SJCRH30 (cell line): ENCODE results near the gene N4BP2L2. TPM values are rescaled to one million over a fixed set of nuclear protein-coding genes. Genes with fewer than 3 reads are reported as not detected.

ENCODE experiments used
- DNase-seq, 2 experiments: peaks; one replicate each; pipeline ENCODE4 v3.0.0-alpha.2; 2015 to 2020
- H3K27ac ChIP-seq: fragments of 250-450 bp; sonication (Bioruptor Pico); 2 replicates; pipeline ENCODE4 v1.5.1; 2020; ENCODE audit warnings: mild to moderate bottlenecking, moderate library complexity
- H3K27me3 ChIP-seq: fragments of 250-450 bp; sonication (Bioruptor Pico); 2 replicates; pipeline ENCODE4 v1.5.1; 2020; ENCODE audit warnings: mild to moderate bottlenecking, moderate library complexity
- H3K36me3 ChIP-seq: fragments of 250-450 bp; sonication (Bioruptor Pico); 2 replicates; pipeline ENCODE4 v1.5.1; 2020; ENCODE audit warnings: mild to moderate bottlenecking, moderate library complexity
- H3K4me1 ChIP-seq: fragments of 250-450 bp; sonication (Bioruptor Pico); 2 replicates; pipeline ENCODE4 v1.5.1; 2020; ENCODE audit warnings: mild to moderate bottlenecking, moderate library complexity
- H3K4me3 ChIP-seq: fragments of 250-450 bp; sonication (Bioruptor Pico); 2 replicates; pipeline ENCODE4 v1.5.1; 2020; ENCODE audit warnings: mild to moderate bottlenecking, moderate library complexity
- H3K9me3 ChIP-seq: fragments of 250-450 bp; sonication (Bioruptor Pico); replicated peaks from 2 replicates; pipeline ENCODE4 v1.5.1; 2020; ENCODE audit warnings: mild to moderate bottlenecking, moderate library complexity
- total RNA-seq: library from RNA; depleted of rRNA; stranded (reverse); fragments of >200 nt; shearing (Covaris generic); gene quantifications from 2 replicates; pipeline ENCODE4 v1.2.3, GENCODE V29; 2014; rRNA removed

N4BP2L2 gene
- total RNA-seq, 1 experiment from 2014 or later, result 134 TPM

DNA sequence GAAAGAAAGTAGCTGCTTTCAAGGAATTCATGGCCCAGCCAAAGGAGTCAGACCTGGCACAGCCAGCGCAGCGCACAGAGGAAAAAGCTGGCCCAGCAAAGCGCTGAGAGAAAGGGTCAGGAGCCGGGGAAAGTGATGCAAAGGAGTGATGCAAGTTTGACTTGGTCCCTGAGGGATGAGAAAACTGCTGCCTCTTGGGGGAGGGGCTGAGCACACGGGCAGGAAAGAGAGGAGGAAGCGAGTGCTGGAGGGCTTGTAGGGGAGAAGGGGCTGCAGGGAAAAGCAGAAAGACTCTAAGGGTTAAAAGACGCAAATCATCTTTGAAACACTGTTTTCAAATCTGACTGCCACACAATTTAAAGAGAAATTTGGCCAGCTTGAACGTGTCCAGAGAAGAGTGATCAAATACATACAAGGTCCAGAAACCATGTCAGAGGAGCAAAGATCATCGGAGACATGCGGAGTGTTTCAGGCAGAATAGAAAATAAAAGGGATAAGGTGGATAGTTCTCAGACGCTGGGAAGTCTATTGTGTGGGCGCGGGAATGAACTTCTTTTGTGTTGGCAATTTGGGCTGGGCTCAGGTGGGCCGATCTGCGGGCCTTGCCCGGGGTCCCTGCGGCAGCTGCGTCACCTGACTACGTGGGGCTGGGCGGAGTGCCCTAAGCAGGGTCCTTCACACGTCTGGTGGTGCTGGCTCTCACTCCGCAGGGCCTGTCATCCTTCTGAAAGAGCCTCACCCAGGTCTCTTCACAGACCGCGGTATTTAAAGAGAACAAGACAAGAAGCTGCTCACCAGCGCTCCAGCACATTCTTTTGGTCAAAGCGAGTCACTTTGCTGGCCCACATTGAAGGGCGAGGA, 128.8 kb downstream of the N4BP2L2 start:
- no peak overlapping the region for H3K4me3 ChIP-seq
- no peaks in the 10 kb centered on the region for H3K9me3 ChIP-seq
- H3K4me1 ChIP-seq, result no peaks in the 10 kb centered on the region
- no peak for DNase-seq
- no peak overlapping the region for H3K27ac ChIP-seq
- H3K36me3 ChIP-seq, result no peaks in the 10 kb centered on the region
- H3K27me3 ChIP-seq, result no peaks in the 10 kb centered on the region

DNA sequence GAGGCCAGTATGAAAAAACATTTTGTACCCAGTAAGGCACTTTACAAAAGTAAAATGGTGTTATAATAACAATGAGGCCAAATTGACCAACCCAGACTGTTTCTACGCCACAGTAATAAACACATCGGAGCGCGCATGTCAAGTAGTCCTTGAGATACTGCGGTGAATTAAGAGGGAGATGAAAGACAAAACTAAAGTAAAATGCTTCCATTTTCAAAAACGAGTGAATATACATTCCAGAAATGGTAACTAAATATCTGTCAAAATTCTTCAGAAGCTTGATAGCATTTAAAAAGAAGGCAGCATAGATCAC, 129.6 kb downstream of the N4BP2L2 start:
- Histone ChIP-seq H3K36me3 (no peaks in the 10 kb centered on the region), H3K27ac (no peak overlapping the region), H3K4me3 (no peak overlapping the region), H3K27me3 (no peaks in the 10 kb centered on the region), H3K9me3 (no peaks in the 10 kb centered on the region), H3K4me1 (no peaks in the 10 kb centered on the region)
- DNase-seq, result no peak

DNA sequence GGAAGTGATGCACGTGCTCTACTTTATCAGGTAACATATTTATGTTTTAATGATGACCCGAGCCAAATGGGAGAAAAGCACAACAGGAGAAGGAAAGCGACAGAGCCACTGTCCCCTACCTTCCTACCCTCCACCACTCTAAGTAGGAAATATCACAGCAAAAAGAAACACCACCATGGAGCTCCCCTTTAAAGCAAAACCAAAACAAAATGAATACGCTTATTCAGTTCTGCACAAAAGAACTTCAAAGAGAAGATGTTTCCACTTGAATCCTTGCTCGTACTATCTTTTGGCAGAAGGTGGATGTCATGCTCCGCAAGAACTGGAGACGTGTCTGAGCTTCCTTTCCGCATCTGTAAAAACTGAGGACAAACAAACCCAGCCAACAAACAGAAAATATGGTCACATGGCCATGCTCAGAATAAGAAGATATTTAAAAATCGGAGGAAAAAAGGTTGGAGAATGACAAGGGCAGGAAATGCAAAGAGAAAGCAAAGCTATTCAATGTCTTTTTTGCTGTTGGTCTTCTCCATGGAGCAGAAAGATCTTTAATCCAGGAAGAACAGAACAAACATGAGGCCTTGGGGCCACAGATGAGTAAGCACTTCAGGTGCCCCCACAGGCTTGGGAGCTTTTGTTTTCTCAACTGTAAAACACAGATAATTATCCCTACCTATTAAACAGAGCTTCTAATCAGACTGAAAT, 130.1 kb downstream of the N4BP2L2 start:
- Histone ChIP-seq H3K4me3 (no peak overlapping the region), H3K4me1 (no peaks in the 10 kb centered on the region), H3K27ac (no peak overlapping the region), H3K27me3 (no peaks in the 10 kb centered on the region), H3K36me3 (no peaks in the 10 kb centered on the region), H3K9me3 (no peaks in the 10 kb centered on the region)
- DNase-seq, result no peak

DNA sequence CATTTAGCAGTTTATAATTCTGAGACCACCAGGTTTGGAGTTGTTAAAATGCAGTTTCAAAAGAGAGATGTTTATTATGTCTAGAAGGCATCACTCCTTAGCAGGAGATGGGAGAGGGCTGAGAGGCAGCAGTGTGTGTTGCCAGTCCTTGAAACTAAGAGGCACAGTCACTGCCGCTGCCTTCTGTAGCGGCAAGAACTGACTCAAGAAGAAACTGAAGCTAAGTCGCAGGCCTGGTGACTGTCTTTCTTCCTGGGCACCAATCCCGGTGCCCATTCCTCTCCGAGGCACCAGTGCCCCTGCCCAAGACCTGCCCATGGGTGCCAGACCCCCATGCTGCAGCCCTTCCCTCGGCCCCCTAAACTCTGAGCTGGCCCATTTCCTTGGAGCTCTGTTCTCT, 130.7 kb downstream of the N4BP2L2 start:
- Histone ChIP-seq H3K27me3 (no peaks in the 10 kb centered on the region), H3K4me3 (no peak overlapping the region), H3K9me3 (no peaks in the 10 kb centered on the region), H3K4me1 (no peaks in the 10 kb centered on the region), H3K36me3 (no peaks in the 10 kb centered on the region), H3K27ac (no peak overlapping the region)
- DNase-seq, result no peak

DNA sequence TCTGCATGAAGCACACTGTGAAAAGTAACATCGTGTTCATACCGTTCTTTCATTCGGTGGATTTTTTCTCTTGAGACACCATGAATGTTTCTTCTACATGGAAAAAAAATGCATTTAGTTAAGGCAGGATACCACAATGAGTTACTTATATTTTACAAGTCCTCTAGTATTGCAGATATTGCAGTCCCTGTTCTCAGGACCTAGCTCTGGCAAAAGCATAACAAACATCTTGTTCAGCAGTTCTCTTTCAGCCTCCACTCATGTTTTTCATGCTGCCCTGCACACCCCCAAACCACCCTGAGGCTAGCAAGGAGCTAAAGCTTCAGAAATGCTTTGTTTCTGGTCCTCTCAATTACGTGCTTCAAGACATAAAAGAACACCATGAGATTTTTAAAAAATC, 135.5 kb downstream of the N4BP2L2 start:
- H3K27me3 ChIP-seq, result no peaks in the 10 kb centered on the region
- no peak overlapping the region for H3K27ac ChIP-seq
- H3K36me3 ChIP-seq, result peaks cover 13% of the 10 kb centered on the region
- H3K9me3 ChIP-seq, result no peaks in the 10 kb centered on the region
- H3K4me1 ChIP-seq, result no peaks in the 10 kb centered on the region
- no peak overlapping the region for H3K4me3 ChIP-seq
- no peak for DNase-seq

DNA sequence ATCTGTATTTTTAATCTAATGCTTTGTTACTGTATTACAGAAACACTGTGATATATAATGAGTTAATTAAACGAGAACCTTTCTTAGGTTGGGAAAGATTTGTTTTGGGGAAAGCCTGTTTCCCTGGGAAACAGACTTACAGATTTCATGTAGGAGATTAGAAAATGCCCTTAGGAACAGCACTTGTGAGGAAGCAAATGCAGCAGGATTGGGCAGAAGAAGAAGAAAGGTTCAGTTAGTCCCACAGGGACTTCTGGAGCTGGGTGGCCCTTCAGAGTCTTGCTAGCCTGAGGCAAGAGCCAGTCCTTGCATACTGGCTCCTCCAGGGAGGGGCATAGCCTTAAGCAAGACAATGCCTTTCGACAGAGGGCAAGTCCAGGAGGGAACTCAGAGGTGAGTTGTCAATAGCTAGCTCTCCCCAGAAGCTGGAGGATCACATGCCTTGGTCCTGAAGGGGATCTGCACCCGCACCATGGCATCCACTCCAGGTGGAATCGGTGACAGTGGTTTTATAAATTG, 147.4 kb downstream of the N4BP2L2 start:
- H3K36me3 ChIP-seq, result peaks cover 19% of the 10 kb centered on the region
- no peaks in the 10 kb centered on the region for H3K9me3 ChIP-seq
- no peak for DNase-seq
- H3K27ac ChIP-seq, result no peak overlapping the region
- H3K27me3 ChIP-seq, result no peaks in the 10 kb centered on the region
- H3K4me1 ChIP-seq, result no peaks in the 10 kb centered on the region
- no peak overlapping the region for H3K4me3 ChIP-seq

DNA sequence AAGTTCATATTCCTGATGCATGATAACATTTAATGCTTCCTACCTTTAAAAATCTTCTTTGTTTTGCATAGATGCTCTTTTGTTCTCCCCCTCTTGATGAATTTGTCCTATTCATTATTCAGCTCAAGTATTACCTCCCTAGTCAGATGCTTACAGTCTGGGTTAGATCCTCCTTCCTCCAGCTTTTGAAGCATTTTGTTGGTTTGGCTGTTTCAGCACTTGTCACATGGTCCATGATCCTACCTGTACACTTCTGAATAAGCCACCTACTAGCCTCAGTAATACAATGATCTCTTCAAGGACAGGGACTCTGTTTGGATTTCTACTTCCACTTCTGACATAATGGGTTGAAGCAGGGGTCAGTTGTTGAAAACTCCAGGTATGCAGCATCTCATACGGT, 148.1 kb downstream of the N4BP2L2 start:
- H3K27me3 ChIP-seq, result no peaks in the 10 kb centered on the region
- no peak overlapping the region for H3K4me3 ChIP-seq
- H3K9me3 ChIP-seq, result no peaks in the 10 kb centered on the region
- peaks cover 17% of the 10 kb centered on the region for H3K36me3 ChIP-seq
- no peak overlapping the region for H3K27ac ChIP-seq
- H3K4me1 ChIP-seq, result no peaks in the 10 kb centered on the region
- no peak for DNase-seq

DNA sequence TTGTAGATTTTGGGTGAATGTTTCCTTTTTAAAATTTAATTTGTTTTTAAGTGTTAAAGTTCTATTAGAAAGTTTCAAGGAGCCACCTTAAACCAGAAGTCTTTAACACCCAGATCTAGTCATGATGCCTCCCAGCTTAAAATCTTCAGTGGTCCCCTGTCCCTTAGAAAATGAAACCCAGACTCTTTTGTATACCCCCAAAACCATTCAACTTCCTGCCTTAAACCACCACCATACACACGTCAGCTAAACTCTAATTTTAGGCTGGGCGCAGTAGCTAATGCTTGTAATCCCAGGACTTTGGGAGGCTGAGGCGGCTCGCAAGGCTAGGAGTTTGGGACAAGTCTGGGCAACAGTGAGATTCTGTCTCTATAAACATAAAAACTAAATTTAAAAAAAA, 148.5 kb downstream of the N4BP2L2 start:
- no peak for DNase-seq

DNA sequence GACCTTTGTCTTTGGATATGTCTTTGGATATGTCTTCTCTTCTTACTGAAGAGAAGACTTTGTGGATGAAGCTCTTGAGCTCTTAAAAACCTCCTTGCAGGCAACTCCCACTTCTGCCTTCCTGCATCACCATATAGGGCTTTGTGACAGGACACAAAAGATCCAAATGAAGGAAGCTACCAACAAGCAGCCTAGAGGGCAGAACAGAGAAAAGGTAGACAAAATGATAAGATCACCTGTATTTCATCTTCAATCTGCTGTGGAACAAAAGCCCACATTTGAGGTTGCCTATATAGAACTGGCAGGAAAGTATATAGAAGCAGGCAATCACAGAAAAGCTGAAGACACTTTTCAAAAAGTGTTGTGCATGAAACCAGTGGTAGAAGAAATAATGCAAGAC, 153.2 kb downstream of the N4BP2L2 start:
- no peaks in the 10 kb centered on the region for H3K9me3 ChIP-seq
- H3K36me3 ChIP-seq, result peaks cover 22% of the 10 kb centered on the region
- no peak overlapping the region for H3K27ac ChIP-seq
- no peaks in the 10 kb centered on the region for H3K27me3 ChIP-seq
- H3K4me1 ChIP-seq, result no peaks in the 10 kb centered on the region
- no peak for DNase-seq
- H3K4me3 ChIP-seq, result no peak overlapping the region

More for the DNA sequence above, 148.5 kb downstream of the N4BP2L2 start:
- H3K27ac ChIP-seq, result no peak overlapping the region
- no peak overlapping the region for H3K4me3 ChIP-seq
- peaks cover 13% of the 10 kb centered on the region; the same call in 1 of the 2 replicates for H3K36me3 ChIP-seq
- no peaks in the 10 kb centered on the region for H3K4me1 ChIP-seq
- no peaks in the 10 kb centered on the region for H3K27me3 ChIP-seq
- H3K9me3 ChIP-seq, result no peaks in the 10 kb centered on the region

DNA sequence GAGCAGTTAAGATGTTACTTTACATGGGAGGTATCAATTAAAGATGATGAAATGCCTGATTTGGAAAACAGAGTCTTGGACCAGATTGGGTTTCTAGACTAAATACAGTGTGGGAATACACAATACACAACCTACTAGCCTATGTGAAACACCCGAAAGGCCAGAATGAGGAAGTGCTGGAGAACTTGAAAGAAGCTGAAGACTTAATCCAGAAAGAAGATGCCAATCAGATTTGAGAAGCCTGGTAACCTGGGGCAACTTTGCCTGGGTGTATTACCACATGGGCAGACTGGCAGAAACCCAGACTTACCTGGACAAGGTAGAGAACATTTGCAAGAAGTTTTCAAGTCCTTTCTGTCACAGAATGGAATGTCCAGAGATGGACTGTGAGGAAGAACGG, 153.9 kb downstream of the N4BP2L2 start:
- no peak overlapping the region for H3K27ac ChIP-seq
- no peak for DNase-seq
- no peak overlapping the region for H3K4me3 ChIP-seq
- H3K36me3 ChIP-seq, result peaks cover 22% of the 10 kb centered on the region
- H3K27me3 ChIP-seq, result no peaks in the 10 kb centered on the region
- H3K4me1 ChIP-seq, result no peaks in the 10 kb centered on the region
- H3K9me3 ChIP-seq, result no peaks in the 10 kb centered on the region

DNA sequence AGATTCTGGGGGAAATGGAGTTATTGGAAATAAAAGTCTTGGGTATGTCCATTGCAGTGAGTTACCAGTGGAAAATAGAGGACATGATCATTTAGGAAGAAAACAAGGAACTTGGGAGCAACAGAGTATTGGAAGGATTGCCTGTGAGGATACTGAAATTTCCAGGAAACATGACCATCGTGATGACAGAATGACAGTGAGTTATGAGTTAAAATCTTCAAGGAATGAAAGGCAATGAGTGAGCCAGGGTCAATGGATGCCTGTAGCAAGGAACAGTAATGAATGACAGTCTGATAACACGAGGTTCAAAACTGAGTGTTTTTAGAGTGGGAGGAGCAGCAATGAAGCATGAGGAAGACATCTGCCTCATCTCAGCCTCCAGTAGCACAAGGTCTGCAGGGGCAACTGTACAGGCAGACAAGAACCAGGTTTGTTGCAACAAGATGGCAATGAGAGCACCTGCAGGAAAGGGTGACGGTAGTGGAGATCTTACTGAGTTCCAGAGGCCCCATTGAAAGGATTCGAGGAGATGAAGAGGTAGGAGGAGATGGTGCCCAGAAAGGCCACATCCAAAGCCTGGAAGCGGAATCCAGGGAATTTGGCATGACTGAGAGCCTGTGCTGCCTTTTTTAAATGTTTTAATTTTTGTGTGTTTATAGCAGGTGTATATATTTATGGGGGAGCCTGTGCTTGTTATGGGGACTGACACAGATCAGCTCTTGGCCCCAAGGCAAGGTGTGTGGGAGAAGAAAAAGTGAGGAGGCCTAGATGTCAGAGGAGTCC, 154.6 kb downstream of the N4BP2L2 start:
- no peaks in the 10 kb centered on the region for H3K9me3 ChIP-seq
- DNase-seq, result no peak

More for the DNA sequence above, 154.6 kb downstream of the N4BP2L2 start:
- Histone ChIP-seq H3K36me3 (peaks cover 27% of the 10 kb centered on the region), H3K4me1 (no peaks in the 10 kb centered on the region), H3K4me3 (no peak overlapping the region), H3K27me3 (no peaks in the 10 kb centered on the region), H3K27ac (no peak overlapping the region)

Other genes with a start within 250 kb of the N4BP2L2 start
- 0.18 TPM in 1 of 2 replicates, not detected in the other for gene ZAR1L, start 223.4 kb downstream of the N4BP2L2 start, total RNA-seq
- 19.5 and 22.9 TPM in 2 replicates for gene BRCA2, start 223.3 kb downstream of the N4BP2L2 start, total RNA-seq
- 6.3 and 10.4 TPM in 2 replicates for gene N4BP2L1, start 110.7 kb downstream of the N4BP2L2 start, total RNA-seq
- 69.3 and 83.7 TPM in 2 replicates for gene PDS5B, start 47.7 kb upstream of the N4BP2L2 start, total RNA-seq